Fibroblast of lung (primary cell): ENCODE results near the gene HM13.

Experiments
- EZH2 ChIP-seq: IDR thresholded peaks from 2 replicates; pipeline ENCODE4 v1.5.1; 2012; ENCODE audit warnings: low read length, control low read depth, mild to moderate bottlenecking; ENCODE audit errors: missing control alignments
- TF ChIP-seq, protein P1 (sequence below), 2 donors: IDR thresholded peaks in 1 of 2; conservative IDR thresholded peaks in 1 of 2; 1 replicate in 1 of 2; 2 replicates in 1 of 2; pipeline ENCODE4 v1.5.1; 2011 to 2012; ENCODE audit warnings: low read length in 2 of 2, control low read depth in 1 of 2, inconsistent platforms in 1 of 2, low read depth in 1 of 2, mild to moderate bottlenecking in 1 of 2

DNA sequence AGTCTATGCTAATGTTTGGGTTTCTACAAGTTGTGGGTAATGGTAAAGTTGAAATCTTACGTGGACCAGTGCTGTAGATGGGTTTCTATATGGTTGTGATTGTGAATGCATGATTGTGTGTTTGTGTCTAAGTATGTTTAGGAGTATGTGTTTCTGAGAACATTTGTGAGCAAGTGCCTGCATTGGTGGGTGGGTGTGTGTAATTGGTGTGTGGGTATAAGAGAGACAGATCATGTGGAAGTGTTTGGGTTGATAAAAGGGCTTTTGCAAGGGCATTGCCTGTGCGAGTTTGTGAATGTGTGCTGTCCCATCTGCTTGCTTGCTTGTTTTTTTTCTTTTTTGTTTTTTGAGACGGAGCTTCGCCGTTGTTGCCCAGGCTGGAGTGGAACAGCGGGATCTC, 65.0 kb downstream of the HM13 start:
- TF ChIP-seq EZH2, result no peak
- TF ChIP-seq, protein P1, sequence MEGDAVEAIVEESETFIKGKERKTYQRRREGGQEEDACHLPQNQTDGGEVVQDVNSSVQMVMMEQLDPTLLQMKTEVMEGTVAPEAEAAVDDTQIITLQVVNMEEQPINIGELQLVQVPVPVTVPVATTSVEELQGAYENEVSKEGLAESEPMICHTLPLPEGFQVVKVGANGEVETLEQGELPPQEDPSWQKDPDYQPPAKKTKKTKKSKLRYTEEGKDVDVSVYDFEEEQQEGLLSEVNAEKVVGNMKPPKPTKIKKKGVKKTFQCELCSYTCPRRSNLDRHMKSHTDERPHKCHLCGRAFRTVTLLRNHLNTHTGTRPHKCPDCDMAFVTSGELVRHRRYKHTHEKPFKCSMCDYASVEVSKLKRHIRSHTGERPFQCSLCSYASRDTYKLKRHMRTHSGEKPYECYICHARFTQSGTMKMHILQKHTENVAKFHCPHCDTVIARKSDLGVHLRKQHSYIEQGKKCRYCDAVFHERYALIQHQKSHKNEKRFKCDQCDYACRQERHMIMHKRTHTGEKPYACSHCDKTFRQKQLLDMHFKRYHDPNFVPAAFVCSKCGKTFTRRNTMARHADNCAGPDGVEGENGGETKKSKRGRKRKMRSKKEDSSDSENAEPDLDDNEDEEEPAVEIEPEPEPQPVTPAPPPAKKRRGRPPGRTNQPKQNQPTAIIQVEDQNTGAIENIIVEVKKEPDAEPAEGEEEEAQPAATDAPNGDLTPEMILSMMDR (conservative IDR thresholded peaks at IDR 0.05 in 1 of 2, IDR thresholded peaks at IDR 0.05 in 1 of 2; ENCODE audit: low read depth in 1 of 2, low read length in 2 of 2), result no peak
